Adipocyte (in vitro differentiated cells): ENCODE measurements around the gene ANKRA2.
"Not testable (repeated sequence)": the region's sequence is repeated elsewhere in the genome, so short reads cannot be mapped to it uniquely, and the experiment has no call there.

Experiments
- DNase-seq: peaks from one replicate; pipeline ENCODE4 v3.0.0-alpha.2; 2015; ENCODE audit warnings: low read depth
- H3K27me3 ChIP-seq: replicated peaks from 2 replicates; pipeline ENCODE4 v1.7.0; 2013; ENCODE audit warnings: mild to moderate bottlenecking, low read length, moderate library complexity; ENCODE audit not compliant: control insufficient read depth, insufficient read depth
- H3K36me3 ChIP-seq: 2 replicates; pipeline ENCODE4 v1.7.0; 2013; ENCODE audit warnings: low read length, mild to moderate bottlenecking, moderate library complexity; ENCODE audit not compliant: control insufficient read depth, insufficient read depth, severe bottlenecking
- H3K4me1 ChIP-seq: 2 replicates; pipeline ENCODE4 v1.7.0; 2013; ENCODE audit warnings: mild to moderate bottlenecking, low read length, moderate library complexity; ENCODE audit not compliant: control insufficient read depth, insufficient read depth
- H3K4me3 ChIP-seq: 2 replicates; pipeline ENCODE4 v1.7.0; 2013; ENCODE audit warnings: mild to moderate bottlenecking, low read length, moderate library complexity
- H3K9ac ChIP-seq: 2 replicates; pipeline ENCODE4 v1.7.0; 2013; ENCODE audit warnings: mild to moderate bottlenecking, low read length, moderate library complexity
- H3K9me3 ChIP-seq: 2 replicates; pipeline ENCODE4 v1.7.0; 2013; ENCODE audit warnings: mild to moderate bottlenecking, low read length, moderate library complexity; ENCODE audit not compliant: control insufficient read depth

Gene ANKRA2

GRCh38 chr5:73523861-73524260 is 41.6 kb downstream of the ANKRA2 start:
- DNase-seq: no peak
- Histone ChIP-seq H3K27me3 (no peaks in the 10 kb centered on the region), H3K9me3 (no peaks in the 10 kb centered on the region), H3K4me1 (peaks cover 23% of the 10 kb centered on the region), H3K9ac (no peak overlapping the region), H3K36me3 (no peaks in the 10 kb centered on the region), H3K4me3 (no peak overlapping the region)

- no peak for DNase-seq
- H3K4me3 ChIP-seq: no peak overlapping the region
- peaks cover 14% of the 10 kb centered on the region for H3K4me1 ChIP-seq
- H3K36me3 ChIP-seq: no peaks in the 10 kb centered on the region
- H3K9me3 ChIP-seq: no peaks in the 10 kb centered on the region
- H3K9ac ChIP-seq: no peak overlapping the region
- H3K27me3 ChIP-seq: no peaks in the 10 kb centered on the region
These were observed 42.5 kb downstream of the ANKRA2 start for GRCh38 chr5:73522989-73523388.

GRCh38 chr5:73519531-73520283 is 45.7 kb downstream of the ANKRA2 start:
- DNase-seq: peak; percentile 91
- H3K27me3 ChIP-seq: no peaks in the 10 kb centered on the region
- H3K4me3 ChIP-seq: no peak overlapping the region
- H3K9me3 ChIP-seq: no peaks in the 10 kb centered on the region
- H3K9ac ChIP-seq: peak overlapping the region; percentile 51
- peaks cover 13% of the 10 kb centered on the region for H3K4me1 ChIP-seq
- H3K36me3 ChIP-seq: no peaks in the 10 kb centered on the region

- Histone ChIP-seq H3K4me3 (no peak overlapping the region), H3K9me3 (no peaks in the 10 kb centered on the region), H3K27me3 (no peaks in the 10 kb centered on the region), H3K4me1 (peaks cover 4% of the 10 kb centered on the region), H3K36me3 (no peaks in the 10 kb centered on the region), H3K9ac (no peak overlapping the region)
- no peak for DNase-seq
These were observed 50.2 kb downstream of the ANKRA2 start for GRCh38 chr5:73515232-73515631.

- Histone ChIP-seq H3K36me3 (no peaks in the 10 kb centered on the region), H3K9ac (no peak overlapping the region), H3K4me1 (peaks cover 2% of the 10 kb centered on the region), H3K4me3 (no peak overlapping the region), H3K9me3 (no peaks in the 10 kb centered on the region), H3K27me3 (no peaks in the 10 kb centered on the region)
- no peak for DNase-seq
These were observed 51.0 kb downstream of the ANKRA2 start for GRCh38 chr5:73514418-73514817.

GRCh38 chr5:73513996-73514395 is 51.4 kb downstream of the ANKRA2 start:
- Histone ChIP-seq H3K4me1 (no peaks in the 10 kb centered on the region), H3K36me3 (no peaks in the 10 kb centered on the region), H3K27me3 (no peaks in the 10 kb centered on the region), H3K9me3 (no peaks in the 10 kb centered on the region), H3K9ac (no peak overlapping the region), H3K4me3 (no peak overlapping the region)
- DNase-seq: no peak

- H3K27me3 ChIP-seq, DNase-seq, H3K4me1 ChIP-seq, H3K9ac ChIP-seq, H3K4me3 ChIP-seq, H3K9me3 ChIP-seq: not testable (repeated sequence)
- H3K36me3 ChIP-seq: peaks cover 34% of the 10 kb centered on the region
These were observed 56.9 kb downstream of the ANKRA2 start for GRCh38 chr5:73508521-73508920.

GRCh38 chr5:73507062-73507461 is 58.4 kb downstream of the ANKRA2 start:
- H3K9me3 ChIP-seq: no peaks in the 10 kb centered on the region
- H3K36me3 ChIP-seq: peaks cover 48% of the 10 kb centered on the region
- no peak overlapping the region for H3K9ac ChIP-seq
- H3K27me3 ChIP-seq: no peaks in the 10 kb centered on the region
- H3K4me1 ChIP-seq: no peaks in the 10 kb centered on the region
- H3K4me3 ChIP-seq: no peak overlapping the region
- peak; percentile 18 for DNase-seq

GRCh38 chr5:73506459-73506955 is 58.9 kb downstream of the ANKRA2 start:
- DNase-seq: no peak
- Histone ChIP-seq H3K4me1 (peaks cover under 1% of the 10 kb centered on the region), H3K27me3 (no peaks in the 10 kb centered on the region), H3K9me3 (no peaks in the 10 kb centered on the region), H3K36me3 (peaks cover 54% of the 10 kb centered on the region), H3K4me3 (no peak overlapping the region), H3K9ac (no peak overlapping the region)
